Measurements from ENCODE around the gene CABP2.

- no peak for TF ChIP-seq POLR2AphosphoS5 (IDR thresholded peaks at IDR 0.05; ENCODE audit: low read depth, low read length)
- TF ChIP-seq REST (IDR thresholded peaks at IDR 0.05; ENCODE audit: insufficient read depth in 1 of 2, low read depth in 2 of 2, low read length in 2 of 2), result no peak
- TF ChIP-seq TAF1 (IDR thresholded peaks at IDR 0.05; ENCODE audit: borderline replicate concordance, insufficient read depth, low read length), result no peak
- TF ChIP-seq SIN3A (IDR thresholded peaks at IDR 0.05; ENCODE audit: borderline replicate concordance, insufficient read depth, low read length), result no peak
Observed at GRCh38 chr11:67470337-67471002, 52.8 kb downstream of the CABP2 start.

All from PFSK-1 (cell line).